ENCODE results near the gene CDS2. TPM values are rescaled to one million over a fixed set of nuclear protein-coding genes. Genes with fewer than 3 reads are reported as not detected.

The CDS2 gene
- total and polyA plus RNA-seq, 2 of the 13 experiments (the other 11 are each of a cell fraction or from before 2014, with no cell fraction given): 81.3 to 153 TPM

- TF ChIP-seq ZNF687 (CRISPR knock-in tag; IDR thresholded peaks at IDR 0.05) (peak; percentile 93), KAT7 (CRISPR knock-in tag; IDR thresholded peaks at IDR 0.05; ENCODE audit: borderline replicate concordance) (peak; percentile 82; the same call in 1 of the 2 replicates), BORCS8-MEF2B (CRISPR knock-in tag; IDR thresholded peaks at IDR 0.05) (peak; percentile 79), ZNF772 (CRISPR knock-in tag; IDR thresholded peaks at IDR 0.05) (no peak; the same call in 1 of the 2 replicates), ZNF121 (CRISPR knock-in tag; IDR thresholded peaks at IDR 0.05) (peak; percentile 35; the same call in 1 of the 2 replicates), MIXL1 (CRISPR knock-in tag; IDR thresholded peaks at IDR 0.05) (peak; percentile 56; the same call in 1 of the 2 replicates), ARNT (IDR thresholded peaks at IDR 0.05) (no peak), ATF7-NPFF (CRISPR knock-in tag; IDR thresholded peaks at IDR 0.05; ENCODE audit: low read depth) (no peak), SAFB2 (CRISPR knock-in tag; IDR thresholded peaks at IDR 0.05; ENCODE audit: borderline replicate concordance, low read depth) (peak; percentile 83; the same call in 1 of the 2 replicates), ZNF484 (CRISPR knock-in tag; IDR thresholded peaks at IDR 0.05; ENCODE audit: borderline replicate concordance, low read depth) (no peak), ZNF276 (CRISPR knock-in tag; IDR thresholded peaks at IDR 0.05; ENCODE audit: low read depth) (no peak), TGIF2 (CRISPR knock-in tag; IDR thresholded peaks at IDR 0.05) (peak; percentile 89), CC2D1A (CRISPR knock-in tag; IDR thresholded peaks at IDR 0.05) (no peak), ZNF770 (CRISPR knock-in tag; IDR thresholded peaks at IDR 0.05) (peak; percentile 76), ZMAT5 (CRISPR knock-in tag; IDR thresholded peaks at IDR 0.05; ENCODE audit: borderline replicate concordance, low read depth) (no peak), TSC22D2 (CRISPR knock-in tag; IDR thresholded peaks at IDR 0.05; ENCODE audit: borderline replicate concordance) (peak; percentile 75), ZNF253 (CRISPR knock-in tag; IDR thresholded peaks at IDR 0.05; ENCODE audit: borderline replicate concordance) (no peak), ZNF724P (CRISPR knock-in tag; IDR thresholded peaks at IDR 0.05; ENCODE audit: borderline replicate concordance) (peak; percentile 89; the same call in 1 of the 2 replicates)
Observed at GRCh38 chr20:5126512-5127203, at the start of gene CDS2 (continued).

Data from HepG2 (cell line).